Neural cell (in vitro differentiated cells): ENCODE measurements around the gene SLC25A48.

Experiments used
- CTCF ChIP-seq: fragments of 450-650 bp; IDR thresholded peaks from 2 replicates; pipeline ENCODE4 v1.5.1; 2014; ENCODE audit warnings: antibody characterized with exemption, mild to moderate bottlenecking, moderate library complexity; ENCODE audit not compliant: poor library complexity, severe bottlenecking
- EP300 ChIP-seq: fragments of 450-650 bp; conservative IDR thresholded peaks from 2 replicates; pipeline ENCODE4 v1.6.1; 2014; ENCODE audit warnings: antibody characterized with exemption, mild to moderate bottlenecking, moderate library complexity; ENCODE audit not compliant: poor library complexity, severe bottlenecking
- EZH2 ChIP-seq: fragments of 200-600, 300-800 bp; shearing (Covaris generic), sonication (generic); IDR thresholded peaks from 2 replicates; pipeline ENCODE4 v1.6.1; 2014; ENCODE audit warnings: antibody characterized with exemption, low read length, borderline replicate concordance, mild to moderate bottlenecking; ENCODE audit not compliant: insufficient read depth, poor library complexity, severe bottlenecking
- RAD21 ChIP-seq: fragments of 450-650 bp; conservative IDR thresholded peaks from 2 replicates; pipeline ENCODE4 v1.6.1; 2014; ENCODE audit warnings: antibody characterized with exemption, mild to moderate bottlenecking, moderate library complexity
- REST ChIP-seq: IDR thresholded peaks from 2 replicates; pipeline ENCODE4 v1.6.1; 2012; ENCODE audit warnings: borderline replicate concordance

- no peak for TF ChIP-seq CTCF
- TF ChIP-seq EP300, result no peak
- TF ChIP-seq REST, result no peak
- TF ChIP-seq EZH2, result no peak
- no peak for TF ChIP-seq RAD21
Observed at GRCh38 chr5:135934939-135935338, 100.5 kb downstream of the SLC25A48 start.
